Stomach (tissue), 9 donors: ENCODE measurements around the gene ANKRD44. TPM values are rescaled to one million over a fixed set of nuclear protein-coding genes. Genes with fewer than 3 reads are reported as not detected.

Experiments
- DNase-seq, 2 donors: peaks; one replicate each; pipeline versions ENCODE4 v3.0.0 to v3.0.0-alpha.2; 2013 to 2019
- H3K27ac ChIP-seq, 5 donors: fragments of 200-600 bp in 4 of 5; sonication (generic) in 4 of 5; one replicate each; pipeline ENCODE4 v1.5.1; 2013 to 2019; ENCODE audit warnings: mild to moderate bottlenecking in 1 of 5, moderate library complexity in 1 of 5
- H3K27me3 ChIP-seq, 3 donors: fragments of 200-600 bp; sonication (generic); one replicate each; pipeline ENCODE4 v1.5.1; 2017 to 2019; ENCODE audit warnings: mixed run types in 1 of 3
- H3K36me3 ChIP-seq, 4 donors: fragments of 200-600 bp; sonication (generic); 1 replicate in 3 of 4; 2 replicates in 1 of 4; pipeline ENCODE4 v1.5.1; 2016 to 2019
- H3K4me1 ChIP-seq, 4 donors: fragments of 200-600 bp; sonication (generic); one replicate each; pipeline ENCODE4 v1.5.1; 2016 to 2019
- H3K4me3 ChIP-seq, 4 donors: fragments of 200-600 bp; sonication (generic) in 3 of 4; one replicate each; pipeline ENCODE4 v1.5.1; 2016 to 2019; ENCODE audit warnings: mild to moderate bottlenecking in 1 of 4
- H3K9me3 ChIP-seq, 4 donors: fragments of 200-600 bp; sonication (generic); one replicate each; pipeline ENCODE4 v1.5.1; 2016 to 2019
- EP300 ChIP-seq: sonication (generic); formaldehyde crosslinking; IDR thresholded peaks from one replicate; pipeline ENCODE4 v1.6.1; 2017; ENCODE audit warnings: antibody characterized with exemption
- POLR2A ChIP-seq, 4 donors: fragments of 450-650 bp; IDR thresholded peaks; one replicate each; pipeline ENCODE4 v1.6.1; 2016; ENCODE audit warnings: antibody characterized with exemption in 4 of 4, control low read depth in 2 of 4, mild to moderate bottlenecking in 1 of 4, moderate library complexity in 1 of 4
- POLR2AphosphoS5 ChIP-seq, 3 donors: sonication (generic); formaldehyde crosslinking; IDR thresholded peaks; one replicate each; pipeline ENCODE4 v1.6.1; 2016; ENCODE audit warnings: antibody characterized with exemption in 3 of 3
- whole genome bisulfite sequencing, 5 donors: extraction: QIAGEN DNeasy Blood & Tissue Kit in 3 of 5; methylation state at CpG; one replicate each; pipeline versions ENCODE4 v1.1.5 to v1.1.7; 2013 to 2018; 5-methylcytosine and 5-hydroxymethylcytosine counted together
- intact Hi-C: fragments of 100-400 bp; cut with DNase I; formaldehyde crosslinking; loops from one replicate; pipeline ENCODE4 v1.15.1; 2023; ENCODE audit warnings: low total_unique reads
- polyA plus RNA-seq, 3 donors: library from polyadenylated mRNA; stranded (reverse); fragments of 200-250 nt; gene quantifications; one replicate each; pipeline ENCODE4 v1.2.3, GENCODE V29; 2013
- total RNA-seq, 5 donors: library from RNA; depleted of rRNA; stranded (reverse); fragments of >200 nt; gene quantifications; one replicate each; pipeline versions ENCODE4 v1.1.0 to v1.2.3, GENCODE V29; 2014 to 2016
- TF ChIP-seq, protein P1 (sequence below), 7 experiments: fragments of 450-650 bp in 4 of 7; fragments of 200-600 bp in 3 of 7; sonication (generic) in 3 of 7; IDR thresholded peaks; one replicate each; pipeline ENCODE4 v1.5.1; 2016 to 2019; ENCODE audit warnings: antibody characterized with exemption in 7 of 7, control low read depth in 2 of 7, mild to moderate bottlenecking in 1 of 7
- donor health status: healthy with polysubstance abuse.
- donor health status: Bipolar disorder and iron deficiency.
- donor health status: healthy.

ANKRD44 gene
- total and polyA plus RNA-seq, 8 donors, result 1.2 to 58.4 (median 7.0) TPM

DNA sequence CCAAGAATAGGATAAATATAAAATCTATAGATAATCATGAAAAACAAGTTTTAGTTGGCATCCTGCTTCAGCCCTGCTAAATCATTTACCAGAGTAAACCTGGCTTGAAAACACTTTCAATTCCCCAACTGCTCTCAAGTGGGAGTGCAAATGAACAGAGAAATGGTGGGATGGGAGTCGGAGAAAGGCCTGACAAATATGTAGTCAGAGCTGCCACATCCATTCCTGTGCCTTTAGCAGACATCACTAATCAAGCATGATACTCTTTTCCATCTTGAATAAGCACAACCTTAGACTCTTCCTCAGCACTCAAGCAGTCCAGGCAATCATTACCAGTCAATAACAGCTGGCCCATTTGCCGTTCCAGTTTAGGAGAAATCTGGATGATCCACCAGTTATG, 101.3 kb downstream of the ANKRD44 start:
- TF ChIP-seq EP300, result no peak
- no peak for TF ChIP-seq POLR2A (IDR thresholded peaks at IDR 0.05)
- TF ChIP-seq, protein P1, sequence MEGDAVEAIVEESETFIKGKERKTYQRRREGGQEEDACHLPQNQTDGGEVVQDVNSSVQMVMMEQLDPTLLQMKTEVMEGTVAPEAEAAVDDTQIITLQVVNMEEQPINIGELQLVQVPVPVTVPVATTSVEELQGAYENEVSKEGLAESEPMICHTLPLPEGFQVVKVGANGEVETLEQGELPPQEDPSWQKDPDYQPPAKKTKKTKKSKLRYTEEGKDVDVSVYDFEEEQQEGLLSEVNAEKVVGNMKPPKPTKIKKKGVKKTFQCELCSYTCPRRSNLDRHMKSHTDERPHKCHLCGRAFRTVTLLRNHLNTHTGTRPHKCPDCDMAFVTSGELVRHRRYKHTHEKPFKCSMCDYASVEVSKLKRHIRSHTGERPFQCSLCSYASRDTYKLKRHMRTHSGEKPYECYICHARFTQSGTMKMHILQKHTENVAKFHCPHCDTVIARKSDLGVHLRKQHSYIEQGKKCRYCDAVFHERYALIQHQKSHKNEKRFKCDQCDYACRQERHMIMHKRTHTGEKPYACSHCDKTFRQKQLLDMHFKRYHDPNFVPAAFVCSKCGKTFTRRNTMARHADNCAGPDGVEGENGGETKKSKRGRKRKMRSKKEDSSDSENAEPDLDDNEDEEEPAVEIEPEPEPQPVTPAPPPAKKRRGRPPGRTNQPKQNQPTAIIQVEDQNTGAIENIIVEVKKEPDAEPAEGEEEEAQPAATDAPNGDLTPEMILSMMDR (IDR thresholded peaks at IDR 0.05), result no peak
- no peak for TF ChIP-seq POLR2AphosphoS5 (IDR thresholded peaks at IDR 0.05)
- H3K27ac ChIP-seq, result peak overlapping the region in 4 of 5 donors; percentile 50 to 76 (median 58)
- 36 to 66% (median 53%) methylated on average over 2 of the region's 2 CpGs for WGBS, 5 donors
- no peaks in the 10 kb centered on the region for H3K9me3 ChIP-seq
- H3K4me3 ChIP-seq, result no peak overlapping the region
- no peak for DNase-seq
- intact Hi-C loops, result no loop called here
- no peaks in the 10 kb centered on the region for H3K36me3 ChIP-seq
- peaks cover 20 to 92% (median 54%) of the 10 kb centered on the region in 4 donors for H3K4me1 ChIP-seq
- no peaks in the 10 kb centered on the region for H3K27me3 ChIP-seq

DNA sequence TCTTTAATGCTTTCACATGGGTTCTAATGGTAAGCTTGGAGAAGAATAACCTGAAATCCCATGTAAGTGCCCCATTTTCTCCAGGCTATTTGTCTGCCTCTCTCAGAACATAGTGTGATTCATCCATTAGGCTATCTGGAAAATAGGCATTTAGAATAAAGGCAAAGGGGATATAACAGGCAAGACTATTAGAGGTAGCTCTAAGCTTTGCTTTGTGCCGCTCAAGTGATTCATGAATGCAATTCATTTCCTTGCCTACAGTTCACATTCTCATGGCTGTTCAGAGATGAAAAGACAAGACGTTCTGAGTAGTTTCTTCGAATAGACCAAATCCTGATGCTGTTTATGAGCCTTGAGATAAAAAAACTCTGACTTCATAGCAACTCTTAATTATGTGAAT, 101.7 kb downstream of the ANKRD44 start:
- H3K4me3 ChIP-seq, result no peak overlapping the region
- TF ChIP-seq, protein P1 (IDR thresholded peaks at IDR 0.05), result no peak
- TF ChIP-seq POLR2A (IDR thresholded peaks at IDR 0.05) (no peak), POLR2AphosphoS5 (IDR thresholded peaks at IDR 0.05) (no peak), EP300 (no peak)
- 7 to 32% (median 15%) methylated on average over 3 of the region's 3 CpGs for WGBS, 5 donors
- intact Hi-C loops, result no loop called here
- peak overlapping the region in 4 of 5 donors; percentile 50 to 76 (median 58) for H3K27ac ChIP-seq
- H3K27me3 ChIP-seq, result no peaks in the 10 kb centered on the region
- no peak for DNase-seq
- H3K9me3 ChIP-seq, result no peaks in the 10 kb centered on the region
- no peaks in the 10 kb centered on the region for H3K36me3 ChIP-seq
- H3K4me1 ChIP-seq, result peaks cover 20 to 89% (median 53%) of the 10 kb centered on the region in 4 donors

DNA sequence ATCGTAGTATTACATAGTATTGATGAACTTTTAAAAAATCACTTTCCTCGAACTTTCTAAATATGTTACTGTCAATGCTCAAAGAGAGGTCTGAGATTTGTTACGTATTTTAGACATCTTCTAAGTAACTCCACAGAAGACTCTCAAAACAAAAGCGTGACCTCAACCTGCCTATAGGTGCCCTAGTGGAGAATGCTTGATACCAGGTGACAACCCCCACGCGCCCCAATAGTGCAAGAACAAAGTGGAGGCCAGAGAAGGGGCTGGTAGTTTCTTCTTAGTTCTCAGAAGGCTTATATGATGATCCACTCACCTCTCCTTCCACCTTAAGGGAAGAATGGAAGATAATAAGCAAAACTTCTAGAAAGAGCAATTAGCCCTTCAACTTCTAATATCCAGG, 102.6 kb downstream of the ANKRD44 start:
- no peak for TF ChIP-seq POLR2AphosphoS5 (IDR thresholded peaks at IDR 0.05)
- TF ChIP-seq EP300, result no peak
- no peak for TF ChIP-seq POLR2A (IDR thresholded peaks at IDR 0.05)
- TF ChIP-seq, protein P1 (IDR thresholded peaks at IDR 0.05), result no peak
- 75 to 85% (median 79%) methylated on average over 6 of the region's 6 CpGs for WGBS, 5 donors
- DNase-seq, result no peak
- no peaks in the 10 kb centered on the region for H3K9me3 ChIP-seq
- H3K4me3 ChIP-seq, result no peak overlapping the region
- no peaks in the 10 kb centered on the region for H3K36me3 ChIP-seq
- peak overlapping the region in 4 of 5 donors; percentile 7 to 76 (median 54) for H3K27ac ChIP-seq
- intact Hi-C loops, result no loop called here
- peaks cover 20 to 81% (median 47%) of the 10 kb centered on the region in 4 donors for H3K4me1 ChIP-seq
- no peaks in the 10 kb centered on the region for H3K27me3 ChIP-seq

DNA sequence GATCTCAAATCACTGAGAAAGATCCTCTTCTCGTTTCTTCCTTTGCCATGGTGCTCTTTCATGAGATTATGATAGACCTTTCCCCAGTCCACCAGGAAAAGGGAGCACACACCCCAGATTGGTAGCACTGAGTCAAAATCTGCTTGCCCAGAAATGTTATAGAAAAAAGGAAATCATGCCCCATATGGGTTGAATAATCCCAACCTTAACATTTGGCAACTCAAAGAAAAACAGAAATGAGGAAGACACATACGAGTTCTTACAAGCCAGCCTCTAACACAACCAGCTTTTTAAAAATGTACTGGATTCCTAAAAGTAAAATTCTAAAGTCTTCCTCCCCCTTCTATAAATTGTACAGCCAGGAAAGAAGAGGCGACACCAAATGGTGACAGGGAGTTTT, 103.0 kb downstream of the ANKRD44 start:
- 79 to 86% (median 84%) methylated on average over 3 of the region's 3 CpGs for WGBS, 5 donors
- Histone ChIP-seq H3K4me1 (peaks cover 17 to 77% (median 42%) of the 10 kb centered on the region in 4 donors), H3K9me3 (no peaks in the 10 kb centered on the region), H3K27ac (peak overlapping the region in 4 of 5 donors; percentile 7 to 76 (median 54)), H3K36me3 (no peaks in the 10 kb centered on the region), H3K4me3 (no peak overlapping the region), H3K27me3 (no peaks in the 10 kb centered on the region)
- TF ChIP-seq POLR2AphosphoS5 (IDR thresholded peaks at IDR 0.05), result no peak
- TF ChIP-seq, protein P1 (IDR thresholded peaks at IDR 0.05), result no peak
- TF ChIP-seq POLR2A (IDR thresholded peaks at IDR 0.05), result no peak
- TF ChIP-seq EP300, result no peak
- intact Hi-C loops, result no loop called here
- DNase-seq, result no peak
